Islet of Langerhans (tissue), 1 donor: ENCODE measurements around the gene USP3.
"Not testable (repeated sequence)": the region's sequence is repeated elsewhere in the genome, so short reads cannot be mapped to it uniquely, and the experiment has no call there.

ENCODE experiments used
- FAIRE-seq: peaks from one replicate; lab custom pipeline; 2011; peaks lifted over from hg19 to GRCh38; lab: Jason Lieb, UNC

USP3 gene

GRCh38 chr15:63615935-63616334 lies 111.5 kb downstream of the USP3 start:
- FAIRE-seq, result no peak

- FAIRE-seq, result not testable (repeated sequence)
Observed at GRCh38 chr15:63617147-63617546, 112.8 kb downstream of the USP3 start.

GRCh38 chr15:63617627-63618026 lies 113.2 kb downstream of the USP3 start:
- FAIRE-seq, result not testable (repeated sequence)

DNA sequence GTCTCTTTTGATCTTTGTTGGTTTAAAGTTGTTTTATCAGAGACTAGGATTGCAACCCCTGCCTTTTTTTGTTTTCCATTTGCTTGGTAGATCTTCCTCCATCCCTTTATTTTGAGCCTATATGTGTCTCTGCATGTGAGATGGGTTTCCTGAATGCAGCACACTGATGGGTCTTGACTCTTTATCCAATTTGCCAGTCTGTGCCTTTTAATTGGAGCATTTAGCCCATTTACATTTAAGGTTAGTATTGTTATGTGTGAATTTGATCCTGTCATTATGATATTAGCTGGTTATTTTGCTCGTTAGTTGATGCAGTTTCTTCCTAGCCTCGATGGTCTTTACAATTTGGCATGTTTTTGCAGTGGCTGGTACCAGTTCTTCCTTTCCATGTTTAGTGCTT lies 116.4 kb downstream of the USP3 start:
- not testable (repeated sequence) for FAIRE-seq

GRCh38 chr15:63623232-63623969 lies 119.0 kb downstream of the USP3 start:
- FAIRE-seq, result no peak

GRCh38 chr15:63626955-63627354 lies 122.6 kb downstream of the USP3 start:
- FAIRE-seq, result no peak

GRCh38 chr15:63628123-63628822 lies 123.9 kb downstream of the USP3 start:
- FAIRE-seq, result no peak

DNA sequence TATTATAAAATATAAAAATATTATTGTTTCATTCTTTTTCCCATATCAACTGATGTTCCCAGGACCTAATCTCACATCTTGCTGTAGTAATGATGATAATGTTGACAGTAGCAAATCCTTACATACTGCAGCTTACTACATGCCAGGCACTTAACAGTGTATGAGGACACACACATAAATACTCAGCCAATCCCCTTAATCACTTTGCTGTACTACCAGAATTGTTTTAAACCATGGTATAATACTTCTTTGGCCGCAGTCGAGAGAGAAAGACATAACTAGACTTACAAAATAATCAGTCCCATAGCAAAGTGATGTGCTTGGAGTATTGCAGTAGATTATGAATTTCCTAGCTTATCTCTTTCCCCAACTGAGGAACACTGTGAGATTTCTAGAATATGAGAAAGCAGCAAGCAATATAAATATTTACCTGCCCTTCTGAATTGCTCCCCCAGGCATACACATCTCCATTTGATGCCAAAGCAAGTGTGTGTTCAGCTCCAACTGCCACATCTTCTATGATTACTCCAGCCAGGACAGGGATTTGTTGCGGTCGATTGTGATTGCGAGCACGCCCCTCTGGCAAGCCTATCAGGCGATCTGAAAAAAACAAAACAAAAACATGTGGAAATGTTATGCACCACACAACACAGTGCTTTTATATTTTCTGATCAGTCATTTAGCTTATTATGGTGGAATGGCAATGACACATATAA lies 125.8 kb downstream of the USP3 start:
- FAIRE-seq, result no peak

DNA sequence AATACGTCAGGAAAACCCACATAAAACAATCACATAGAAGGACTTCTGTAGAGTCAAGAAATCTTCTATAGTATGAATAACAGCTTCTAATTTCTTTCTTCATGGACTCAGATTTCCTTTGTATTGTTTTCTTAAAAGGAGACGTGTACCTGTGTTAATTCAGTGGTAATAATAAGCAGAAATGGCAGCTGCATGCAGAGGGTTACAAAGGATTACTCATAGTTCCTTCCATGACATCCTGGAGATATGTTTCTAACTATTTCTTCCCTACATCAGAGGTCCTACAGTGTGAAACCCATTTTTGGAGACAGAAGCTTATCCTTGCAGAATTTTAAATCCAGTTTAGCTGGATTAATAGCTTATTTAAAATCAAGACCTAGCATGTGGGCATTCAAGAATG lies 128.9 kb downstream of the USP3 start:
- no peak for FAIRE-seq

DNA sequence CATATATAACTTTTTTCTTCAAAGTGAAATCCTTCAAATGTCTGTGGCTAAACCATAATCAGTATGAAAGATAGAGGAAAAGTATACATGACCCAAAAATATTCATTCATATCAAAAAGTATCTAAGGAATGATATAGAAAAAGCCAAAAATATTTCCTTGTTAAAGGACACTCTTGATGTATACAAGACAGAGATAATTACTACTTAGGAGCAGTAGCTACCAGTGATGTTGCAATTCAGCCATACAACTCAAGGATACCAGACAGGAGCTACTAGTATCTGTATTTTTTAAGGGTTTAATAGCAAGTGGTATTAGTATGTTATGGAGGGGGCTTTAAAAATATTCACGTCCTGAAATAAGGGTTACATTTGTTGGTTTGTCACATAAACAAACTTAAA lies 129.8 kb downstream of the USP3 start:
- FAIRE-seq, result no peak

GRCh38 chr15:63636518-63637061 lies 132.2 kb downstream of the USP3 start:
- no peak for FAIRE-seq

DNA sequence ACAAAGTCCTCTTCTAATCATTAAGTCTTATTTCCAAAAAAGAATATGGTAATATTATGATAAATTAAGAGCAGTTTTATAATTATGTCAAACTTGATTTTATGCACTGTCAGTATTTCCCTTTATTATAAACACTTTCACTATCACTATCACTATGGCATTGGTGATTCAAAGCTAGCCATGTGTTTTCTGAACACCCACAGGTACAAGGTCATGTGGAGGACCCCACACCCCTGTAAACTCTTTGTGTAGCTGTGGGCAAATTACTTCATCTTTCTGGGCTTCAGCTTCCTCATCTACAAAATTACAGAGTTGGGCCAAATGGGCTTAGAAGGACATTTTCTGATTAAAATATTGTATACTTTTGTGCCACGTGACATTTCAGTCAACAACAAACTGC lies 134.4 kb downstream of the USP3 start:
- FAIRE-seq, result no peak

- no peak for FAIRE-seq
Observed at GRCh38 chr15:63640146-63640545, 135.8 kb downstream of the USP3 start.
